Activated T-cell treated with anti-CD3 and anti-CD28 coated beads, Interleukin-2, amount 50 U/mL, for 72 hours (primary cell): Measurements from ENCODE around the gene GADD45A. TPM values are rescaled to one million over a fixed set of nuclear protein-coding genes. Genes with fewer than 3 reads are reported as not detected.

Experiments used
- ATAC-seq, 2 donors: fragments of 150-1000 bp; cut with Tn5 transposase; replicated peaks in 1 of 2; 2 replicates each; pipeline ENCODE4 v1.10.0; 2021; ENCODE audit warnings: moderate library complexity in 2 of 2, mild to moderate bottlenecking in 1 of 2
- DNase-seq, 2 donors: peaks; one replicate each; pipeline ENCODE4 v3.0.0; 2021 to 2022; ENCODE audit warnings: mixed read lengths in 1 of 2
- H3K27ac Mint-ChIP-seq: one replicate; pipeline ENCODE4 v1.8.0; 2022; ENCODE audit warnings: mild to moderate bottlenecking, moderate library complexity, mixed read lengths
- H3K27me3 Mint-ChIP-seq: one replicate; pipeline ENCODE4 v1.8.0; 2022; ENCODE audit warnings: low read depth, mixed read lengths
- H3K36me3 Mint-ChIP-seq, 2 donors: one replicate each; pipeline ENCODE4 v1.8.0; 2022; ENCODE audit warnings: mixed read lengths in 2 of 2, mild to moderate bottlenecking in 1 of 2; ENCODE audit not compliant: insufficient read depth in 2 of 2
- H3K4me1 Mint-ChIP-seq: one replicate; pipeline ENCODE4 v1.8.0; 2022; ENCODE audit warnings: low read depth, mixed read lengths
- H3K4me3 Mint-ChIP-seq, 2 donors: one replicate each; pipeline ENCODE4 v1.8.0; 2022; ENCODE audit warnings: mild to moderate bottlenecking in 2 of 2, mixed read lengths in 2 of 2, moderate library complexity in 2 of 2
- H3K9me3 Mint-ChIP-seq, 2 donors: one replicate each; pipeline ENCODE4 v1.8.0; 2022; ENCODE audit warnings: mixed read lengths in 2 of 2
- total RNA-seq, 2 donors: library from RNA; stranded (reverse); gene quantifications; one replicate each; pipeline ENCODE4 v1.2.3, GENCODE V29; 2022

The GADD45A gene
- total RNA-seq, 2 donors from 2014 or later = 113 to 135 TPM

GRCh38 chr1:67701876-67702275 lies 16.9 kb downstream of the GADD45A start:
- H3K27me3 Mint-ChIP-seq = no peaks in the 10 kb centered on the region

GRCh38 chr1:67704351-67704750 lies 19.4 kb downstream of the GADD45A start:
- Mint-ChIP-seq H3K9me3 (no peaks in the 10 kb centered on the region), H3K36me3 (no peaks in the 10 kb centered on the region), H3K4me1 (peaks cover 15% of the 10 kb centered on the region), H3K4me3 (no peak overlapping the region), H3K27me3 (no peaks in the 10 kb centered on the region), H3K27ac (no peak overlapping the region)
- no peak for ATAC-seq
- DNase-seq = no peak

More at GRCh38 chr1:67701876-67702275, 16.9 kb downstream of the GADD45A start:
- Mint-ChIP-seq H3K9me3 (no peaks in the 10 kb centered on the region), H3K4me1 (peaks cover 15% of the 10 kb centered on the region), H3K4me3 (no peak overlapping the region), H3K36me3 (no peaks in the 10 kb centered on the region), H3K27ac (no peak overlapping the region)
- DNase-seq (no peak), ATAC-seq (no peak)

- no peak for ATAC-seq
Observed at GRCh38 chr1:67705735-67706453, 20.9 kb downstream of the GADD45A start.

GRCh38 chr1:67708606-67709005 lies 23.6 kb downstream of the GADD45A start:
- Mint-ChIP-seq H3K27ac (no peak overlapping the region), H3K36me3 (no peaks in the 10 kb centered on the region), H3K27me3 (no peaks in the 10 kb centered on the region)

More at GRCh38 chr1:67705735-67706453, 20.9 kb downstream of the GADD45A start:
- Mint-ChIP-seq H3K27me3 (no peaks in the 10 kb centered on the region), H3K36me3 (no peaks in the 10 kb centered on the region), H3K4me3 (no peak overlapping the region), H3K4me1 (peaks cover 6% of the 10 kb centered on the region), H3K9me3 (no peaks in the 10 kb centered on the region), H3K27ac (no peak overlapping the region)
- no peak for DNase-seq

GRCh38 chr1:67710417-67710816 lies 25.4 kb downstream of the GADD45A start:
- Mint-ChIP-seq H3K9me3 (no peaks in the 10 kb centered on the region), H3K27ac (no peak overlapping the region), H3K4me1 (no peaks in the 10 kb centered on the region), H3K27me3 (no peaks in the 10 kb centered on the region), H3K36me3 (no peaks in the 10 kb centered on the region), H3K4me3 (no peak overlapping the region)
- ATAC-seq (no peak), DNase-seq (no peak)

More at GRCh38 chr1:67708606-67709005, 23.6 kb downstream of the GADD45A start:
- DNase-seq (no peak), ATAC-seq (no peak)
- Mint-ChIP-seq H3K9me3 (no peaks in the 10 kb centered on the region), H3K4me1 (no peaks in the 10 kb centered on the region), H3K4me3 (no peak overlapping the region)

- Mint-ChIP-seq H3K27ac (no peak overlapping the region), H3K9me3 (no peaks in the 10 kb centered on the region), H3K4me3 (no peak overlapping the region), H3K4me1 (no peaks in the 10 kb centered on the region), H3K27me3 (no peaks in the 10 kb centered on the region), H3K36me3 (no peaks in the 10 kb centered on the region)
- ATAC-seq (no peak), DNase-seq (no peak)
Observed at GRCh38 chr1:67711158-67711854, 26.3 kb downstream of the GADD45A start.

GRCh38 chr1:67711855-67712212 lies 26.8 kb downstream of the GADD45A start:
- H3K9me3 Mint-ChIP-seq = no peaks in the 10 kb centered on the region

GRCh38 chr1:67713057-67713846 lies 28.3 kb downstream of the GADD45A start:
- no peaks in the 10 kb centered on the region for H3K4me1 Mint-ChIP-seq
- DNase-seq = no peak
- H3K4me3 Mint-ChIP-seq = no peak overlapping the region
- H3K36me3 Mint-ChIP-seq = no peaks in the 10 kb centered on the region
- no peaks in the 10 kb centered on the region for H3K27me3 Mint-ChIP-seq
- ATAC-seq = no peak
- no peak overlapping the region for H3K27ac Mint-ChIP-seq
- H3K9me3 Mint-ChIP-seq = no peaks in the 10 kb centered on the region

More at GRCh38 chr1:67711855-67712212, 26.8 kb downstream of the GADD45A start:
- ATAC-seq (no peak), DNase-seq (no peak)
- Mint-ChIP-seq H3K4me1 (no peaks in the 10 kb centered on the region), H3K36me3 (no peaks in the 10 kb centered on the region), H3K27ac (no peak overlapping the region), H3K4me3 (no peak overlapping the region), H3K27me3 (no peaks in the 10 kb centered on the region)

- no peaks in the 10 kb centered on the region for H3K27me3 Mint-ChIP-seq
- H3K4me3 Mint-ChIP-seq = no peak overlapping the region
- DNase-seq (no peak), ATAC-seq (no peak)
- H3K36me3 Mint-ChIP-seq = no peaks in the 10 kb centered on the region
- H3K4me1 Mint-ChIP-seq = no peaks in the 10 kb centered on the region
- no peaks in the 10 kb centered on the region for H3K9me3 Mint-ChIP-seq
- H3K27ac Mint-ChIP-seq = no peak overlapping the region
Observed at GRCh38 chr1:67715819-67716218, 30.8 kb downstream of the GADD45A start.

- Mint-ChIP-seq H3K27me3 (no peaks in the 10 kb centered on the region), H3K36me3 (no peaks in the 10 kb centered on the region), H3K4me3 (no peak overlapping the region), H3K9me3 (no peaks in the 10 kb centered on the region), H3K4me1 (no peaks in the 10 kb centered on the region), H3K27ac (no peak overlapping the region)
- ATAC-seq = no peak
- no peak for DNase-seq
Observed at GRCh38 chr1:67716800-67717199, 31.8 kb downstream of the GADD45A start.

GRCh38 chr1:67717876-67718275 lies 32.9 kb downstream of the GADD45A start:
- Mint-ChIP-seq H3K4me3 (no peak overlapping the region), H3K27ac (no peak overlapping the region), H3K27me3 (no peaks in the 10 kb centered on the region), H3K9me3 (no peaks in the 10 kb centered on the region), H3K36me3 (no peaks in the 10 kb centered on the region), H3K4me1 (no peaks in the 10 kb centered on the region)
- DNase-seq (no peak), ATAC-seq (no peak)

- Mint-ChIP-seq H3K9me3 (no peaks in the 10 kb centered on the region), H3K27ac (no peak overlapping the region), H3K27me3 (no peaks in the 10 kb centered on the region), H3K4me3 (no peak overlapping the region), H3K4me1 (no peaks in the 10 kb centered on the region), H3K36me3 (no peaks in the 10 kb centered on the region)
- DNase-seq (no peak), ATAC-seq (no peak)
Observed at GRCh38 chr1:67719329-67720196, 34.6 kb downstream of the GADD45A start.
